H54 (cell line): ENCODE results near the gene ZBED2.
A peak's percentile ranks its signal among the peaks of the same experiment; 100 is the strongest.
"Not testable (repeated sequence)": the region's sequence is repeated elsewhere in the genome, so short reads cannot be mapped to it uniquely, and the experiment has no call there.

Experiments used
- DNase-seq: peaks from one replicate; pipeline ENCODE4 v3.0.0; 2011; ENCODE audit warnings: low spot score, mixed read lengths; ENCODE audit not compliant: insufficient read length
- FAIRE-seq: peaks from 3 replicates; lab custom pipeline; 2011; peaks lifted over from hg19 to GRCh38; lab: Jason Lieb, UNC
- POLR2A ChIP-seq: IDR thresholded peaks from 2 replicates; pipeline ENCODE4 v1.6.1; 2011; ENCODE audit warnings: low read depth, mild to moderate bottlenecking, low read length

ZBED2 gene

GRCh38 chr3:111577113-111577512, 18.0 kb downstream of the ZBED2 start:
- no peak for TF ChIP-seq POLR2A
- FAIRE-seq (no peak), DNase-seq (no peak)

- no peak for TF ChIP-seq POLR2A
- FAIRE-seq, result no peak
- no peak for DNase-seq
Measured at GRCh38 chr3:111571907-111572460, 23.2 kb downstream of the ZBED2 start.

- FAIRE-seq, result no peak
- no peak for TF ChIP-seq POLR2A
- DNase-seq, result no peak
Measured at GRCh38 chr3:111571282-111571681, 23.9 kb downstream of the ZBED2 start.

GRCh38 chr3:111570404-111571030, 24.6 kb downstream of the ZBED2 start:
- TF ChIP-seq POLR2A, result no peak
- no peak for DNase-seq
- no peak for FAIRE-seq

- no peak for DNase-seq
- no peak for TF ChIP-seq POLR2A
- no peak for FAIRE-seq
Measured at GRCh38 chr3:111568911-111569310, 26.2 kb downstream of the ZBED2 start.

GRCh38 chr3:111568355-111568754, 26.8 kb downstream of the ZBED2 start:
- FAIRE-seq (no peak), DNase-seq (no peak)
- no peak for TF ChIP-seq POLR2A

- DNase-seq (no peak), FAIRE-seq (no peak)
- no peak for TF ChIP-seq POLR2A
Measured at GRCh38 chr3:111566844-111567243, 28.3 kb downstream of the ZBED2 start.

- DNase-seq, result not testable (repeated sequence)
Measured at GRCh38 chr3:111561902-111562301, 33.2 kb downstream of the ZBED2 start.

GRCh38 chr3:111548756-111549155, 46.4 kb downstream of the ZBED2 start:
- no peak for TF ChIP-seq POLR2A
- no peak for DNase-seq
- peak; percentile 41 for FAIRE-seq

More at GRCh38 chr3:111561902-111562301, 33.2 kb downstream of the ZBED2 start:
- FAIRE-seq, result not testable (repeated sequence)

GRCh38 chr3:111548092-111548491, 47.1 kb downstream of the ZBED2 start:
- FAIRE-seq (peak; percentile 41), DNase-seq (no peak)
- TF ChIP-seq POLR2A, result no peak

GRCh38 chr3:111547631-111548030, 47.5 kb downstream of the ZBED2 start:
- DNase-seq (no peak), FAIRE-seq (no peak)
- no peak for TF ChIP-seq POLR2A

GRCh38 chr3:111545349-111545748, 49.8 kb downstream of the ZBED2 start:
- TF ChIP-seq POLR2A, result no peak
- FAIRE-seq, result no peak
- no peak for DNase-seq
